Measurements from ENCODE around the gene SLC1A4.

GRCh38 chr2:65046633-65047407, 57.6 kb downstream of the SLC1A4 start:
- TF ChIP-seq, protein P1, sequence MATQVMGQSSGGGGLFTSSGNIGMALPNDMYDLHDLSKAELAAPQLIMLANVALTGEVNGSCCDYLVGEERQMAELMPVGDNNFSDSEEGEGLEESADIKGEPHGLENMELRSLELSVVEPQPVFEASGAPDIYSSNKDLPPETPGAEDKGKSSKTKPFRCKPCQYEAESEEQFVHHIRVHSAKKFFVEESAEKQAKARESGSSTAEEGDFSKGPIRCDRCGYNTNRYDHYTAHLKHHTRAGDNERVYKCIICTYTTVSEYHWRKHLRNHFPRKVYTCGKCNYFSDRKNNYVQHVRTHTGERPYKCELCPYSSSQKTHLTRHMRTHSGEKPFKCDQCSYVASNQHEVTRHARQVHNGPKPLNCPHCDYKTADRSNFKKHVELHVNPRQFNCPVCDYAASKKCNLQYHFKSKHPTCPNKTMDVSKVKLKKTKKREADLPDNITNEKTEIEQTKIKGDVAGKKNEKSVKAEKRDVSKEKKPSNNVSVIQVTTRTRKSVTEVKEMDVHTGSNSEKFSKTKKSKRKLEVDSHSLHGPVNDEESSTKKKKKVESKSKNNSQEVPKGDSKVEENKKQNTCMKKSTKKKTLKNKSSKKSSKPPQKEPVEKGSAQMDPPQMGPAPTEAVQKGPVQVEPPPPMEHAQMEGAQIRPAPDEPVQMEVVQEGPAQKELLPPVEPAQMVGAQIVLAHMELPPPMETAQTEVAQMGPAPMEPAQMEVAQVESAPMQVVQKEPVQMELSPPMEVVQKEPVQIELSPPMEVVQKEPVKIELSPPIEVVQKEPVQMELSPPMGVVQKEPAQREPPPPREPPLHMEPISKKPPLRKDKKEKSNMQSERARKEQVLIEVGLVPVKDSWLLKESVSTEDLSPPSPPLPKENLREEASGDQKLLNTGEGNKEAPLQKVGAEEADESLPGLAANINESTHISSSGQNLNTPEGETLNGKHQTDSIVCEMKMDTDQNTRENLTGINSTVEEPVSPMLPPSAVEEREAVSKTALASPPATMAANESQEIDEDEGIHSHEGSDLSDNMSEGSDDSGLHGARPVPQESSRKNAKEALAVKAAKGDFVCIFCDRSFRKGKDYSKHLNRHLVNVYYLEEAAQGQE (IDR thresholded peaks at IDR 0.05; ENCODE audit: low read depth, low read length), result no peak
- TF ChIP-seq NFYA (IDR thresholded peaks at IDR 0.05; ENCODE audit: borderline replicate concordance, low read depth, low read length), result no peak
- no peak for TF ChIP-seq STAT3 (IDR thresholded peaks at IDR 0.05; ENCODE audit: low read depth, low read length)

All from GM12878 (cell line).